ENCODE measurements around the gene ADAMTS12. TPM values are rescaled to one million over a fixed set of nuclear protein-coding genes. Genes with fewer than 3 reads are reported as not detected.

ADAMTS12 gene
- total RNA-seq, 1 experiment from 2014 or later, result 6.2 TPM

DNA sequence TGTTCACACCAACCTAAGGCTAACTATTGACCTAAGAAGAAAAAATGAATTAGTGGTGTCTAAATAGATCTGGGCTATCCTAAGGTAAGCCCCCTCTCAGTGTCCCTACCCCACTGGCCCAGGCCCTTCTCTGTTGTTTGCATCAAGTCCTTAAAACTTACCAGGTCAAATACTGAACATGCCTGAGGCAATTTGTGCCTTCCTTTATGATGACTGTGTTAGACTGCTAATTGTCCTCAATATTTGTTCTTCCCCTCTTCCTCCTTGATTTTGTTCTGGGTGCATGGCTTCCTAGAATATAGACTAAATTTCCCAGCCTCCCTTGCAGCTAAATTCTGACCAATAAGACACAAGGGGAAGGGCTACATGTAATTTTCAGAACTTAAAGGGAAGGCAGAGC lies 199.9 kb downstream of the ADAMTS12 start:
- Histone ChIP-seq H2AK5ac (ENCODE audit: insufficient read length, low read length) (no peak overlapping the region), H4K20me1 (ENCODE audit: control insufficient read depth, insufficient read depth, insufficient read length) (no peaks in the 10 kb centered on the region), H4K8ac (replicated peaks; ENCODE audit: insufficient read length, low read depth, low read length) (no peak overlapping the region), H3K9ac (ENCODE audit: extremely low read depth, insufficient read length, low read length) (no peak overlapping the region), H3K4ac (ENCODE audit: low read depth, low read length) (no peak overlapping the region), H2BK5ac (ENCODE audit: insufficient read length, low read length) (no peak overlapping the region), H3K4me1 (ENCODE audit: insufficient read depth, low read length) (no peaks in the 10 kb centered on the region), H3K4me2 (ENCODE audit: insufficient read depth, insufficient read length, low read length) (no peak overlapping the region), H2AFZ (ENCODE audit: low read length) (no peak overlapping the region), H4K91ac (ENCODE audit: insufficient read length, low read depth, low read length) (no peak overlapping the region), H3K23me2 (ENCODE audit: insufficient read length, low read depth, low read length, poor library complexity, severe bottlenecking) (no peaks in the 10 kb centered on the region), H3K14ac (ENCODE audit: insufficient read depth, low read length) (no peak overlapping the region), H3K27me3 (ENCODE audit: insufficient read depth, low read length) (no peaks in the 10 kb centered on the region), H3K18ac (ENCODE audit: insufficient read length, low read depth, low read length) (no peak overlapping the region), H3K9me3 (ENCODE audit: control insufficient read depth, low read depth, low read length) (no peaks in the 10 kb centered on the region), H3K79me1 (ENCODE audit: insufficient read depth, low read depth, low read length, poor library complexity, severe bottlenecking) (no peaks in the 10 kb centered on the region), H3K23ac (ENCODE audit: insufficient read length, low read depth, low read length) (no peak overlapping the region), H2BK120ac (ENCODE audit: low read depth, low read length, poor library complexity, severe bottlenecking) (no peak overlapping the region), H3K27ac (ENCODE audit: insufficient read length, low read depth, low read length) (no peak overlapping the region), H2BK20ac (ENCODE audit: low read depth, low read length, poor library complexity, severe bottlenecking) (no peak overlapping the region), H4K5ac (ENCODE audit: insufficient read length, low read depth, low read length) (no peak overlapping the region), H3K56ac (ENCODE audit: insufficient read length, low read depth, low read length) (no peak overlapping the region), H2BK12ac (ENCODE audit: insufficient read length, low read depth, low read length) (no peak overlapping the region), H3K79me2 (ENCODE audit: insufficient read depth, low read length) (no peaks in the 10 kb centered on the region), H3T11ph (ENCODE audit: low read length) (no peak overlapping the region), H2BK15ac (ENCODE audit: low read depth, low read length) (no peak overlapping the region)
- Mint-ChIP-seq H3K4me1 (peaks cover 4 to 9% of the 10 kb centered on the region in 2 experiments), H3K27ac (no peak overlapping the region), H3K4me3 (no peak overlapping the region), H3K36me3 (ENCODE audit: insufficient read depth in 1 of 3, low read depth in 3 of 3) (peaks cover 6 to 20% (median 9%) of the 10 kb centered on the region in 3 experiments; a peak in 6 of 7 replicates), H3K27me3 (ENCODE audit: low read depth) (no peaks in the 10 kb centered on the region), H3K9me3 (peaks cover 12 to 14% of the 10 kb centered on the region in 2 experiments; a peak in 4 of 5 replicates)
- TF ChIP-seq, protein P1, sequence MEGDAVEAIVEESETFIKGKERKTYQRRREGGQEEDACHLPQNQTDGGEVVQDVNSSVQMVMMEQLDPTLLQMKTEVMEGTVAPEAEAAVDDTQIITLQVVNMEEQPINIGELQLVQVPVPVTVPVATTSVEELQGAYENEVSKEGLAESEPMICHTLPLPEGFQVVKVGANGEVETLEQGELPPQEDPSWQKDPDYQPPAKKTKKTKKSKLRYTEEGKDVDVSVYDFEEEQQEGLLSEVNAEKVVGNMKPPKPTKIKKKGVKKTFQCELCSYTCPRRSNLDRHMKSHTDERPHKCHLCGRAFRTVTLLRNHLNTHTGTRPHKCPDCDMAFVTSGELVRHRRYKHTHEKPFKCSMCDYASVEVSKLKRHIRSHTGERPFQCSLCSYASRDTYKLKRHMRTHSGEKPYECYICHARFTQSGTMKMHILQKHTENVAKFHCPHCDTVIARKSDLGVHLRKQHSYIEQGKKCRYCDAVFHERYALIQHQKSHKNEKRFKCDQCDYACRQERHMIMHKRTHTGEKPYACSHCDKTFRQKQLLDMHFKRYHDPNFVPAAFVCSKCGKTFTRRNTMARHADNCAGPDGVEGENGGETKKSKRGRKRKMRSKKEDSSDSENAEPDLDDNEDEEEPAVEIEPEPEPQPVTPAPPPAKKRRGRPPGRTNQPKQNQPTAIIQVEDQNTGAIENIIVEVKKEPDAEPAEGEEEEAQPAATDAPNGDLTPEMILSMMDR (conservative IDR thresholded peaks at IDR 0.05), result no peak
- DNase-seq, result no peak

Measured in H9 (cell line).